Common myeloid progenitor, CD34-positive (primary cell): ENCODE measurements around the gene HDAC4.

ENCODE experiments used
- CTCF ChIA-PET: fragments of 350-600 bp; sonication (Branson Sonifier 250); formaldehyde crosslinking; loops from one replicate; lab custom pipeline; 2021; ENCODE audit warnings: antibody characterized with exemption; lab: Charles Lee
- POLR2A ChIA-PET: fragments of 350-600 bp; sonication (Branson Sonifier 250); formaldehyde crosslinking; loops from one replicate; lab custom pipeline; 2021; ENCODE audit warnings: antibody characterized with exemption; lab: Charles Lee
- DNase-seq, 3 donors: peaks; one replicate each; pipeline versions ENCODE4 v3.0.0 to v3.0.0-alpha.2; 2013
- H3K27ac ChIP-seq, 2 experiments: 1 replicate in 1 of 2; 2 replicates in 1 of 2; pipeline ENCODE4 v1.7.0; 2013; ENCODE audit warnings: inconsistent platforms in 2 of 2, low read length in 2 of 2, mild to moderate bottlenecking in 2 of 2, low read depth in 1 of 2, moderate library complexity in 1 of 2; ENCODE audit not compliant: severe bottlenecking in 2 of 2, insufficient read depth in 1 of 2, poor library complexity in 1 of 2
- H3K27me3 ChIP-seq, 5 experiments: replicated peaks in 2 of 5; 1 replicate in 3 of 5; 2 replicates in 2 of 5; pipeline versions ENCODE4 v1.6.1 to v1.7.0; 2013; ENCODE audit warnings: low read length in 4 of 5, mild to moderate bottlenecking in 2 of 5, moderate library complexity in 2 of 5, inconsistent platforms in 1 of 5; ENCODE audit not compliant: insufficient read depth in 5 of 5, control insufficient read depth in 4 of 5
- H3K36me3 ChIP-seq, 4 experiments: 1 replicate in 2 of 4; 2 replicates in 2 of 4; pipeline versions ENCODE4 v1.6.1 to v1.7.0; 2013; ENCODE audit warnings: low read length in 3 of 4, control low read depth in 1 of 4, mild to moderate bottlenecking in 1 of 4; ENCODE audit not compliant: control insufficient read depth in 4 of 4, insufficient read depth in 4 of 4
- H3K4me1 ChIP-seq, 4 experiments: 1 replicate in 3 of 4; 2 replicates in 1 of 4; pipeline versions ENCODE4 v1.6.1 to v1.7.1; 2013; ENCODE audit warnings: low read length in 3 of 4, mild to moderate bottlenecking in 3 of 4, control low read depth in 1 of 4, inconsistent platforms in 1 of 4, moderate library complexity in 1 of 4; ENCODE audit not compliant: control insufficient read depth in 4 of 4, insufficient read depth in 4 of 4; ENCODE audit errors: control extremely low read depth in 1 of 4
- H3K4me3 ChIP-seq, 7 experiments: 1 replicate in 4 of 7; 2 replicates in 3 of 7; pipeline versions ENCODE4 v1.5.1 to v1.7.0; 2013; ENCODE audit warnings: mild to moderate bottlenecking in 7 of 7, low read length in 6 of 7, moderate library complexity in 6 of 7, inconsistent platforms in 2 of 7, low read depth in 2 of 7, control low read depth in 1 of 7; ENCODE audit not compliant: insufficient read depth in 4 of 7, control insufficient read depth in 1 of 7; ENCODE audit errors: extremely low read depth in 1 of 7
- H3K9me3 ChIP-seq, 5 experiments: 1 replicate in 4 of 5; 2 replicates in 1 of 5; pipeline versions ENCODE4 v1.6.1 to v1.7.1; 2013; ENCODE audit warnings: low read length in 4 of 5, mild to moderate bottlenecking in 2 of 5, inconsistent platforms in 1 of 5, low read depth in 1 of 5, moderate library complexity in 1 of 5; ENCODE audit not compliant: control insufficient read depth in 4 of 5, insufficient read depth in 2 of 5; ENCODE audit errors: control extremely low read depth in 1 of 5
- WGBS: methylation state at CpG from one replicate; pipeline ENCODE4 v1.1.5; 2013; ENCODE audit not compliant: insufficient coverage; 5-methylcytosine and 5-hydroxymethylcytosine counted together

Gene HDAC4

DNA sequence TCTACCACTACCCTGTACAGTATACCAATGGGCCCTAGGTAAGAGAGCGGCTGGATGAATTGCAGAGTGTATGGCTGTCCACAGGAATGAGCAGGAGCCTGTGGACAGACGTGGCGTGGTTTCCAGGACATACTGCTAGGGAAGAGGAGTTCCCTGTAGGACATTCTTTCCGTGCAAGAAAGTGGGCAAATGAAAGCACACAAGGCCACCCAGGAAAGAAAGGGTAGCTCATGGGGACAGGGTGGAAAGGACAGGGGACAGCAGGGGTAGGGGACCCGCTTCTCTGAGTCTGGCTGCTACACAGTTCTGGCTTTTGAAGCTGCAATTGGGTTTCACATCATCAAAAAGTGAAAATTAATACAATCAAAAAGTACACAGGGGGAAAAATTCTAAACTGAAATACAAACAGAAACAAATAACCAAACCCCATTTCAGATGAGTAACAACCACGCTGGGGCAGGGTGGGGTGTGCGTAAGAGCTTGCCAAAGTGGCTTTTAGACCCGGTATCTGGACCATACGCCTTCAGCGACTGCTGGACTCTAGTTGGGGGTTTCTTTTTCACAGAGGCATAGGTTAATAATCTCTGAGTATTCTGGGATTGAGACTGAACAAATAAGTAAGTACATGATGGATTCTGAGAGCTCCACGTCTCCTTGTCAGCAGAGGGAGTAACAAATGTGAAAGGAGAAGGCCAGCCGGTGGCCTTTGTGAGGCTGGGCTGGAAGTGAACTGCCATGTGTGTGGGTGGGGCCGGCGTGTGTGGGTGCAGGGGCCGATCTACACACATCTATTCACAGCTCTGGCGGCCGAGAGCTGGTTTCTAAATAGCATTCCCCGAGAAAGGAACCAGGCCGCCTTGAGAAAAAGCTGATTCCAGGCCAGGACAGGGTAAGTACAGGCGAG is 84.0 kb downstream of the HDAC4 start:
- no peak for DNase-seq
- POLR2A ChIA-PET = no interaction called here
- no peak overlapping the region for H3K27ac ChIP-seq

GRCh38 chr2:239315308-239315707 is 85.5 kb downstream of the HDAC4 start:
- H3K27me3 ChIP-seq = no peaks in the 10 kb centered on the region
- ChIA-PET POLR2A (no interaction called here), CTCF (no interaction called here)
- H3K4me3 ChIP-seq = no peak overlapping the region
- no peak for DNase-seq
- H3K9me3 ChIP-seq = peaks cover 2 to 17% (median 12%) of the 10 kb centered on the region in 5 experiments
- 100% methylated on average over 1 of the region's 10 CpGs for WGBS
- no peak overlapping the region for H3K27ac ChIP-seq
- H3K4me1 ChIP-seq = peaks cover 0 to 2% (median 0%) of the 10 kb centered on the region in 4 experiments
- H3K36me3 ChIP-seq = peaks cover 3 to 15% (median 8%) of the 10 kb centered on the region in 4 experiments

More for the DNA sequence above, 84.0 kb downstream of the HDAC4 start:
- 93% methylated on average over 17 of the region's 20 CpGs for WGBS
- CTCF ChIA-PET = interaction anchor here (1.0 to 1.5 kb wide), 2 partner anchors 80 to 173 kb away, joined by 3 read pairs; no protein-coding TSS in a partner anchor
- peaks cover 0 to 4% (median 2%) of the 10 kb centered on the region in 4 experiments for H3K4me1 ChIP-seq
- H3K27me3 ChIP-seq = no peaks in the 10 kb centered on the region
- no peak overlapping the region for H3K4me3 ChIP-seq
- H3K36me3 ChIP-seq = peaks cover 3 to 15% (median 8%) of the 10 kb centered on the region in 4 experiments
- peaks cover 2 to 17% (median 12%) of the 10 kb centered on the region in 5 experiments for H3K9me3 ChIP-seq

DNA sequence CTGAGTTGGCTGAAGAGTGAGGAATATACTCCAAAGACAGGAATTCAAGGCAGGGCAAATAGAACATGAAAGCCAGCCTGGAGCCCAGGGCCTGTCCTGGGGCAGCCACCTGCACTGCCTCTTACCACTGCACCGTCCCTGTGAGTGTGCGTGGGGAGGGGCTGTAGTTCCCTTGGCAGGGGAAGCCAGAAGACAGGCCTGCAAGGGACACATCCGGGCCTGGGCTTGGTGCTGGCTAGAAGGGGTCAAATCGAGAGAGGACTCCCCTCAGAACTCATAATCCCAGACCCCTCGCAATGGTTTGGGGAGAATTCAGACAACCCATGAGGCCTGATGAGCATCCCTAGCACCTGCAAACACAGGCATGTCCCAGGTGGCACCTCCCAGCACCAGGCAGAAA is 87.0 kb downstream of the HDAC4 start:
- H3K4me1 ChIP-seq = peaks cover 0 to 10% (median under 1%) of the 10 kb centered on the region in 4 experiments
- ChIA-PET CTCF (no interaction called here), POLR2A (no interaction called here)

GRCh38 chr2:239312741-239313667 is 87.8 kb downstream of the HDAC4 start:
- Histone ChIP-seq H3K36me3 (peaks cover 3 to 11% (median 8%) of the 10 kb centered on the region in 4 experiments), H3K27me3 (no peaks in the 10 kb centered on the region), H3K27ac (no peak overlapping the region), H3K4me1 (peaks cover 0 to 14% (median 0%) of the 10 kb centered on the region in 4 experiments), H3K9me3 (peaks cover 2 to 17% (median 12%) of the 10 kb centered on the region in 5 experiments), H3K4me3 (no peak overlapping the region)
- POLR2A ChIA-PET = no interaction called here
- no peak for DNase-seq
- CTCF ChIA-PET = no interaction called here
- 97% methylated on average over 32 of the region's 33 CpGs for WGBS

More for the DNA sequence above, 87.0 kb downstream of the HDAC4 start:
- Histone ChIP-seq H3K4me3 (no peak overlapping the region), H3K27ac (no peak overlapping the region), H3K36me3 (peaks cover 3 to 15% (median 8%) of the 10 kb centered on the region in 4 experiments), H3K9me3 (peaks cover 2 to 17% (median 12%) of the 10 kb centered on the region in 5 experiments), H3K27me3 (no peaks in the 10 kb centered on the region)
- WGBS = 94% methylated on average over 5 of the region's 5 CpGs
- DNase-seq = no peak

GRCh38 chr2:239312081-239312511 is 88.7 kb downstream of the HDAC4 start:
- Histone ChIP-seq H3K4me1 (peaks cover 0 to 16% (median 0%) of the 10 kb centered on the region in 4 experiments), H3K4me3 (no peak overlapping the region), H3K27ac (no peak overlapping the region), H3K9me3 (peaks cover 2 to 17% (median 12%) of the 10 kb centered on the region in 5 experiments), H3K27me3 (no peaks in the 10 kb centered on the region), H3K36me3 (peaks cover 0 to 11% (median 7%) of the 10 kb centered on the region in 4 experiments)
- ChIA-PET POLR2A (no interaction called here), CTCF (no interaction called here)
- no peak for DNase-seq
- 97% methylated on average over 8 of the region's 10 CpGs for WGBS

DNA sequence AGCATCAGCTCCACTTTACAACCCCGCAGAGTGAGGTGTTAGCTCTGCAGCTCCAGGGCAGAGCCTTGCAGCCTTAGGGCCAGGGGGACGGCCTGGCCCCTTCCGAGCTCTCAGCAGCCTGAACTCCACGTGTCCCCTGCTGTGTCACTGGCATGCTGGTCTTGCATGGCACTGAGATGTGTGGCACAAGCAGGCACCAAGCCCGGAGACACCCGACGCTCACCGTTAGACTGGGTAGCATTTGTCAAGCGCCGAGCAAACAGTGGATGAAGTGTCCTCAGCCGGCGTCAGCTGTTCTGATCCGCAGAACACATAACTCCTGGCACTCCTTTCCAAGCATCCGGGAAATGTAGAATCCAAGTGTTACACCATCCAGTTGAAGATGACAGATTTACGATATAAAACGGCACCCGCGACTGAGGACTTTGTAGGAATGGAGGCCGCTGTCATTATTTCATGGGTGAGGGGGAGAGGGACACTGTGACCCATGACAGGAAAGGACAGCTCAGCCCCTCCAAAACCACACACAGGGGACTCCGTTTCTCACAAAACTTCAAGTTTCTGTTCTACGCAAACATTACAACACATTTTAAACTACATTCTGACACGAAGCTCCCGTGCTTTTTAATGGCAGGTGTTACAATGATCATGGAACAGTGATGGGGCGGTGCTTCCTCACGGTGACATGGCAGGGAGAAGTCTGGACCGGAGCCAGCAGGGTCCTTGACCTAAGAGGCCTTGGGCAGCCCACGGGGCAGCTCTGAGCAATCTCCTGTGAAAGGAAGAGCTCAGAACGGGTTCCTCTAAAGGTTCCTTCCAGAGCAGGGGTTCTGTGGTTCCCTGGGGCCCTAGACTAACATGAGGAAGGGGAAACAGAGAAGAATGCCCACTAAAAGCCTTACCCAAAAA is 89.4 kb downstream of the HDAC4 start:
- H3K4me1 ChIP-seq = peaks cover 0 to 16% (median 0%) of the 10 kb centered on the region in 4 experiments
- DNase-seq = no peak
- H3K36me3 ChIP-seq = peaks cover 0 to 8% (median 7%) of the 10 kb centered on the region in 4 experiments
- CTCF ChIA-PET = no interaction called here
- H3K27ac ChIP-seq = no peak overlapping the region
- WGBS = 95% methylated on average over 16 of the region's 28 CpGs
- POLR2A ChIA-PET = no interaction called here
- no peak overlapping the region for H3K4me3 ChIP-seq
- peaks cover 2 to 17% (median 12%) of the 10 kb centered on the region in 5 experiments for H3K9me3 ChIP-seq
- no peaks in the 10 kb centered on the region for H3K27me3 ChIP-seq
